SK-N-SH (cell line): Measurements from ENCODE around the gene PAFAH1B1. TPM values are rescaled to one million over a fixed set of nuclear protein-coding genes. Genes with fewer than 3 reads are reported as not detected.

ENCODE experiments used
- CTCF ChIA-PET: fragments of 300-600, 350-600 bp; formaldehyde crosslinking; extraction: SDS; loops from one replicate; lab custom pipeline; 2021; lab: Yijun Ruan, JAX
- POLR2A ChIA-PET: fragments of 350-600 bp; sonication (Branson Sonifier 250); formaldehyde crosslinking; extraction: SDS; loops from one replicate; lab custom pipeline; 2020; ENCODE audit warnings: antibody characterized with exemption, inconsistent platforms; lab: Yijun Ruan, JAX
- DNase-seq: peaks from one replicate; pipeline ENCODE4 v3.0.0; 2012
- H2AFZ ChIP-seq: fragments of 200-600 bp; sonication (generic); 2 replicates; pipeline ENCODE4 v1.8.1; 2016; ENCODE audit warnings: antibody characterized with exemption, mild to moderate bottlenecking, low read depth
- H3F3A ChIP-seq: fragments of 200-600 bp; sonication (generic); replicated peaks from 2 replicates; pipeline ENCODE3; 2016; ENCODE audit warnings: antibody characterized with exemption, mild to moderate bottlenecking; ENCODE audit not compliant: insufficient read depth
- H3K27ac ChIP-seq, 2 experiments: fragments of 200-500 bp in 1 of 2; fragments of 200-600 bp in 1 of 2; sonication (Bioruptor generic) in 1 of 2; sonication (generic), shearing (Covaris generic) in 1 of 2; 2 replicates each; pipeline versions ENCODE4 v1.5.1 to v1.6.1; 2014 to 2016; ENCODE audit warnings: low read depth in 2 of 2, inconsistent platforms in 1 of 2, low read length in 1 of 2, mild to moderate bottlenecking in 1 of 2, mixed read lengths in 1 of 2
- H3K27me3 ChIP-seq: fragments of 200-600 bp; sonication (generic), shearing (Covaris generic); 2 replicates; pipeline ENCODE4 v1.6.1; 2016; ENCODE audit warnings: mixed run types; ENCODE audit not compliant: insufficient read depth
- H3K36me3 ChIP-seq, 2 experiments: fragments of 200-500 bp in 1 of 2; fragments of 200-600 bp in 1 of 2; sonication (Bioruptor generic) in 1 of 2; sonication (generic) in 1 of 2; replicated peaks in 1 of 2; 2 replicates each; pipeline versions ENCODE3 to v1.5.1; 2014 to 2016; ENCODE audit warnings: low read length in 1 of 2, mild to moderate bottlenecking in 1 of 2; ENCODE audit not compliant: insufficient read depth in 2 of 2, control insufficient read depth in 1 of 2
- H3K4me1 ChIP-seq, 2 experiments: fragments of 200-500 bp in 1 of 2; fragments of 200-600 bp in 1 of 2; sonication (Bioruptor generic) in 1 of 2; sonication (generic), shearing (Covaris generic) in 1 of 2; 2 replicates each; pipeline versions ENCODE4 v1.5.1 to v1.6.1; 2014 to 2016; ENCODE audit warnings: low read depth in 1 of 2, low read length in 1 of 2, mixed run types in 1 of 2; ENCODE audit not compliant: insufficient read depth in 2 of 2, control insufficient read depth in 1 of 2
- H3K4me2 ChIP-seq: fragments of 200-600 bp; sonication (generic), shearing (Covaris generic); 2 replicates; pipeline ENCODE4 v1.6.1; 2017; ENCODE audit warnings: mixed run types
- H3K4me3 ChIP-seq, 2 experiments: fragments of 200-500 bp in 1 of 2; fragments of 200-600 bp in 1 of 2; sonication (Bioruptor generic) in 1 of 2; sonication (generic), shearing (Covaris generic) in 1 of 2; 2 replicates each; pipeline versions ENCODE4 v1.5.1 to v1.8.1; 2014 to 2016; ENCODE audit warnings: low read depth in 2 of 2, inconsistent platforms in 1 of 2, low read length in 1 of 2, mild to moderate bottlenecking in 1 of 2, mixed read lengths in 1 of 2, moderate library complexity in 1 of 2
- H3K79me2 ChIP-seq: fragments of 200-600 bp; sonication (generic); 2 replicates; pipeline ENCODE4 v1.8.1; 2017; ENCODE audit warnings: mild to moderate bottlenecking; ENCODE audit not compliant: insufficient read depth
- H3K9ac ChIP-seq: fragments of 200-600 bp; sonication (generic); 2 replicates; pipeline ENCODE4 v1.6.1; 2017; ENCODE audit warnings: mixed run types
- H3K9me2 ChIP-seq: fragments of 200-600 bp; sonication (generic); 2 replicates; pipeline ENCODE4 v1.6.1; 2017; ENCODE audit warnings: mixed run types
- H3K9me3 ChIP-seq: fragments of 200-600 bp; sonication (generic); 2 replicates; pipeline ENCODE4 v1.6.1; 2017; ENCODE audit warnings: mixed run types, mild to moderate bottlenecking, moderate library complexity
- H4K20me1 ChIP-seq: fragments of 200-600 bp; sonication (generic); 2 replicates; pipeline ENCODE4 v1.6.1; 2017; ENCODE audit warnings: mild to moderate bottlenecking, mixed run types; ENCODE audit not compliant: insufficient read depth
- CHD2 ChIP-seq: fragments of 150-350 bp; IDR thresholded peaks from 2 replicates; pipeline ENCODE4 v1.6.1; 2018; ENCODE audit warnings: low read length; ENCODE audit not compliant: partially characterized antibody
- CTCF ChIP-seq: fragments of 200-600 bp; sonication (generic); IDR thresholded peaks from 2 replicates; pipeline ENCODE4 v1.6.1; 2017; ENCODE audit warnings: antibody characterized with exemption, mild to moderate bottlenecking, moderate library complexity
- ELF1 ChIP-seq: IDR thresholded peaks from 2 replicates; pipeline ENCODE4 v1.4.0; 2012
- EP300 ChIP-seq, 2 experiments: IDR thresholded peaks; 2 replicates each; pipeline versions ENCODE4 v1.4.0 to v1.6.1; 2012; ENCODE audit warnings: borderline replicate concordance in 1 of 2, low read depth in 1 of 2, low read length in 1 of 2
- FOSL2 ChIP-seq: IDR thresholded peaks from 2 replicates; pipeline ENCODE4 v1.4.0; 2012; ENCODE audit warnings: low read depth, mild to moderate bottlenecking, moderate library complexity, borderline replicate concordance
- GABPA ChIP-seq: IDR thresholded peaks from 2 replicates; pipeline ENCODE4 v1.4.0; 2012; ENCODE audit warnings: low read depth, mild to moderate bottlenecking
- GATA2 ChIP-seq: sonication (generic); formaldehyde crosslinking; IDR thresholded peaks from 2 replicates; pipeline ENCODE4 v1.5.0; 2020; ENCODE audit warnings: mild to moderate bottlenecking, missing genetic modification reagents
- RAD21 ChIP-seq: IDR thresholded peaks from 2 replicates; pipeline ENCODE4 v1.6.1; 2012; ENCODE audit warnings: mild to moderate bottlenecking, low read length
- RFX5 ChIP-seq: IDR thresholded peaks from 2 replicates; pipeline ENCODE4 v1.6.1; 2012; ENCODE audit warnings: mild to moderate bottlenecking, improper control_type of control experiment, low read length
- YY1 ChIP-seq: IDR thresholded peaks from 2 replicates; pipeline ENCODE4 v1.4.0; 2012; ENCODE audit warnings: low read depth, mild to moderate bottlenecking
- WGBS: methylation state at CpG from one replicate; pipeline ENCODE4 v1.1.6; 2017; ENCODE audit warnings: low lambda C conversion rate; 5-methylcytosine and 5-hydroxymethylcytosine counted together
- polyA plus RNA-seq, 3 experiments: library from polyadenylated mRNA; depleted of rRNA; stranded (reverse); fragments of >200 nt; gene quantifications; 2 replicates each; pipeline ENCODE4 v1.2.3, GENCODE V29; 2012
- TF ChIP-seq, protein P1 (sequence below): IDR thresholded peaks from 2 replicates; pipeline ENCODE4 v1.4.0; 2012; ENCODE audit warnings: low read depth, borderline replicate concordance
- TF ChIP-seq, protein P2 (sequence below): IDR thresholded peaks from 2 replicates; pipeline ENCODE4; 2012

Gene PAFAH1B1
- polyA plus RNA-seq, 1 of the 3 experiments (the other 2 are of a cell fraction): 37.3 TPM

DNA sequence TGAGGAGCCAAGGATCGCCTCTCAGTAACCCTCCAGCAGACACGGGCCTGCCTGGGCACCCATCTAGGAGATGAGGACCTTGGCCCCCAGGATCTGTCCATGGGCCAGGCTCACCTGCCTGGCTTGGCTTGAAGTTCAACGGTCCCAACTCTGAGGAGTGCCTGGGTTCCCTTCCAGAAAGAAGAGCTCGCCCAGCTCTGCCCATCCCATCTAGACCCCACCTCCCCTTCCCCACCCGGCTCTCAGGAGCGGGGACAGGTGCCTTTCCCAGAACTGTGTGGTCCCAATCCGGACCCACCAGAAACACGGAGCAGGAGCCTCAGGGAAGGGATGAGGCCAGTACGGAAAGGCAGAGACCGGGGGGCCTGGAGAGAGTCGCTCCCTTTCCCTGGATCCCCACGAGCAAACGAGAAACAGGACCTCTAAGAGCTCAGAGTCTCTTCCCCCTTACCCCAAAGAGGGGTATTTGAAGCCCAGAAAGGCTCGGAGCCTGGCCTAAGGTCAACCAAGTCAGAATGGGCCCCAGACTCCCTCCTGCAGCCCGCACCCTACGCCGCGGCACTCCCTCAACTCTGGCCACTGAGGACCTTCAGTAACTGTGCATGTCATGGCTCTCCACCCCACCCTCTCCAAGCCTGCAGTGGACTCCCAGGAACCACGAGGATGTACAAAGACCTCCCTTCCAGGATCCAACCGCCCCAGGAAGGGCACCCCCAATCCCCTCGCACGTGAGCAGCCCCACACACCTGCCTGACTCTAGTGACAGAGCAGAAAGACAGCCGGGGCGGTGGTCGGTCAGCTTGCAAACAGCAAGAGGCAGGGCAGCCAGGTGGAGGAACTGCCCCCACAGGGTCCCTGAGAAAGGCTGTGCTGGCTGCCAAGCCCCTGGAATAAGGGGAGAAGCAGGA is 112.7 kb downstream of the PAFAH1B1 start:
- no peaks in the 10 kb centered on the region for H3F3A ChIP-seq
- ChIA-PET CTCF (interaction anchor here (0.6 to 2.7 kb wide), 4 partner anchors 9 to 32 kb away, joined by 3 to 12 read pairs (median 7); no protein-coding TSS in a partner anchor), POLR2A (no interaction called here)
- no peak overlapping the region for H2AFZ ChIP-seq
- H3K9me2 ChIP-seq: no peaks in the 10 kb centered on the region
- peaks cover 66% of the 10 kb centered on the region for H4K20me1 ChIP-seq
- no peak overlapping the region for H3K4me3 ChIP-seq
- H3K9me3 ChIP-seq: no peaks in the 10 kb centered on the region
- WGBS: 95% methylated on average over 24 of the region's 25 CpGs
- H3K27ac ChIP-seq: no peak overlapping the region
- H3K27me3 ChIP-seq: no peaks in the 10 kb centered on the region
- peaks cover 6 to 33% of the 10 kb centered on the region in 2 experiments; a peak in 1 of 4 replicates for H3K4me1 ChIP-seq
- no peak for TF ChIP-seq RFX5
- no peak for TF ChIP-seq GATA2 (CRISPR knock-in tag)
- TF ChIP-seq GABPA: no peak
- no peak overlapping the region; the same call in 1 of the 2 replicates for H3K4me2 ChIP-seq
- H3K9ac ChIP-seq: no peak overlapping the region
- DNase-seq: no peak
- H3K36me3 ChIP-seq: peaks cover 4 to 29% of the 10 kb centered on the region in 2 experiments
- H3K79me2 ChIP-seq: peaks cover 66% of the 10 kb centered on the region

DNA sequence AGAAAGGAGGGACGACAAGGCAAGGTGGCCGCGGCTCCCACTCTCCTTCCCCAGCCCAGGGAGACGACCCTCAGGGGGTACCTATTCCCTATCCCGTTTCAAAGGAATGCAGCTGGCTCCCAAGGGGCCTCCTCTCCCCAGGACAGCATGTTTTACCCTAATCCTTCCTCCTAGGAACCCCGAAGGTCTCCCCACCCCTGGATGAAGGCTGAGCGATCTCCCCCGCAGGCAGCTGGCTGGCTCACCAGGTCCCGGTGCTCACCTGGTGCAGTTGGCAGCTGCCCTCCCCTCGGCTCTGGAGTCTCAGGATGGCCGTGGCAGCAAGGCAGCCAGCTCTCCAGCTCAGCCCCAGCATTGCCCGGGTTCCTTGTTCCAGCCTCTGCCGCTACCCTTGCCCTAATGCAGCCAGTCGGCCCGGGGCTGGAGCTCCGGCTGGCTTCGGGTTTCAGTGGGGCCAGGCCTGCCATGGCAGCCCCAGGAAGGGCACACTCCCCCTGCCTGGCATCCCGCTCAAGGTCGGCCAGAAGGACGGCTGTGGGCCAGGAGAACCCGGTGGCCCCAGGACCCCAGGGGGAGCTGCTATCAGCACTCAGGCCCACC is 113.6 kb downstream of the PAFAH1B1 start:
- H3K9me2 ChIP-seq: no peaks in the 10 kb centered on the region
- no peaks in the 10 kb centered on the region for H3K27me3 ChIP-seq
- H3F3A ChIP-seq: no peaks in the 10 kb centered on the region
- no peak overlapping the region for H3K4me3 ChIP-seq
- H2AFZ ChIP-seq: no peak overlapping the region
- no peak for TF ChIP-seq GATA2 (CRISPR knock-in tag)
- TF ChIP-seq, protein P1, sequence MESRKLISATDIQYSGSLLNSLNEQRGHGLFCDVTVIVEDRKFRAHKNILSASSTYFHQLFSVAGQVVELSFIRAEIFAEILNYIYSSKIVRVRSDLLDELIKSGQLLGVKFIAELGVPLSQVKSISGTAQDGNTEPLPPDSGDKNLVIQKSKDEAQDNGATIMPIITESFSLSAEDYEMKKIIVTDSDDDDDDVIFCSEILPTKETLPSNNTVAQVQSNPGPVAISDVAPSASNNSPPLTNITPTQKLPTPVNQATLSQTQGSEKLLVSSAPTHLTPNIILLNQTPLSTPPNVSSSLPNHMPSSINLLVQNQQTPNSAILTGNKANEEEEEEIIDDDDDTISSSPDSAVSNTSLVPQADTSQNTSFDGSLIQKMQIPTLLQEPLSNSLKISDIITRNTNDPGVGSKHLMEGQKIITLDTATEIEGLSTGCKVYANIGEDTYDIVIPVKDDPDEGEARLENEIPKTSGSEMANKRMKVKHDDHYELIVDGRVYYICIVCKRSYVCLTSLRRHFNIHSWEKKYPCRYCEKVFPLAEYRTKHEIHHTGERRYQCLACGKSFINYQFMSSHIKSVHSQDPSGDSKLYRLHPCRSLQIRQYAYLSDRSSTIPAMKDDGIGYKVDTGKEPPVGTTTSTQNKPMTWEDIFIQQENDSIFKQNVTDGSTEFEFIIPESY: no peak
- TF ChIP-seq CHD2: no peak
- TF ChIP-seq RAD21: no peak
- no peak for TF ChIP-seq FOSL2
- TF ChIP-seq, protein P2, sequence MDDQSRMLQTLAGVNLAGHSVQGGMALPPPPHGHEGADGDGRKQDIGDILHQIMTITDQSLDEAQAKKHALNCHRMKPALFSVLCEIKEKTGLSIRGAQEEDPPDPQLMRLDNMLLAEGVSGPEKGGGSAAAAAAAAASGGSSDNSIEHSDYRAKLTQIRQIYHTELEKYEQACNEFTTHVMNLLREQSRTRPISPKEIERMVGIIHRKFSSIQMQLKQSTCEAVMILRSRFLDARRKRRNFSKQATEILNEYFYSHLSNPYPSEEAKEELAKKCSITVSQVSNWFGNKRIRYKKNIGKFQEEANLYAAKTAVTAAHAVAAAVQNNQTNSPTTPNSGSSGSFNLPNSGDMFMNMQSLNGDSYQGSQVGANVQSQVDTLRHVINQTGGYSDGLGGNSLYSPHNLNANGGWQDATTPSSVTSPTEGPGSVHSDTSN: no peak
- no peak for TF ChIP-seq CTCF
- no peak for TF ChIP-seq YY1
- no peak for TF ChIP-seq EP300 (IDR thresholded peaks at IDR 0.05; ENCODE audit: borderline replicate concordance in 1 of 2, low read depth in 1 of 2, low read length in 1 of 2)
- no peak for TF ChIP-seq ELF1
- H3K27ac ChIP-seq: no peak overlapping the region; a peak in 1 of 4 replicates
- CTCF ChIA-PET: interaction anchor here (0.6 to 2.7 kb wide), 10 partner anchors 10 to 291 kb away, joined by 3 to 12 read pairs (median 3); no protein-coding TSS in a partner anchor
- H4K20me1 ChIP-seq: peaks cover 66% of the 10 kb centered on the region
- peaks cover 4 to 20% of the 10 kb centered on the region in 2 experiments for H3K36me3 ChIP-seq
- H3K9ac ChIP-seq: no peak overlapping the region
- no peak for DNase-seq
- no peak overlapping the region for H3K4me2 ChIP-seq
- peaks cover 6 to 34% of the 10 kb centered on the region in 2 experiments; a peak in 1 of 4 replicates for H3K4me1 ChIP-seq
- H3K79me2 ChIP-seq: peaks cover 70% of the 10 kb centered on the region
- WGBS: 89% methylated on average over 11 of the region's 21 CpGs
- POLR2A ChIA-PET: no interaction called here
- H3K9me3 ChIP-seq: no peaks in the 10 kb centered on the region
